VCaP (cell line): ENCODE data around the gene USP25.

Source experiments
- H3K27ac ChIP-seq: fragments of 450-650 bp; 2 replicates; pipeline ENCODE4 v1.5.1; 2017
- CTCF ChIP-seq: fragments of 450-650 bp; conservative IDR thresholded peaks from 2 replicates; pipeline ENCODE4 v1.5.1; 2017; ENCODE audit warnings: mild to moderate bottlenecking, moderate library complexity

The USP25 gene

GRCh38 chr21:15826147-15826780 is 96.5 kb downstream of the USP25 start:
- no peak overlapping the region for H3K27ac ChIP-seq
- peak; percentile 94 for TF ChIP-seq CTCF

GRCh38 chr21:15826908-15827601 is 97.3 kb downstream of the USP25 start:
- no peak for TF ChIP-seq CTCF
- no peak overlapping the region for H3K27ac ChIP-seq

- H3K27ac ChIP-seq: no peak overlapping the region
- no peak for TF ChIP-seq CTCF
These were observed 101.7 kb downstream of the USP25 start for GRCh38 chr21:15831497-15831896.

GRCh38 chr21:15837645-15838044 is 107.9 kb downstream of the USP25 start:
- TF ChIP-seq CTCF: no peak
- H3K27ac ChIP-seq: no peak overlapping the region

GRCh38 chr21:15839026-15839425 is 109.2 kb downstream of the USP25 start:
- TF ChIP-seq CTCF: no peak

GRCh38 chr21:15839601-15840000 is 109.8 kb downstream of the USP25 start:
- no peak overlapping the region for H3K27ac ChIP-seq
- no peak for TF ChIP-seq CTCF

More at GRCh38 chr21:15839026-15839425, 109.2 kb downstream of the USP25 start:
- H3K27ac ChIP-seq: no peak overlapping the region

GRCh38 chr21:15840406-15840805 is 110.6 kb downstream of the USP25 start:
- no peak overlapping the region for H3K27ac ChIP-seq
- no peak for TF ChIP-seq CTCF
